HG02938 (cell line): ENCODE results near the gene BABAM2.
"Not testable (repeated sequence)": the region's sequence is repeated elsewhere in the genome, so short reads cannot be mapped to it uniquely, and the experiment has no call there.

Source experiments
- ATAC-seq: cut with Tn5 transposase; IDR thresholded peaks from one replicate; pipeline ENCODE4 v1.9.1; 2021; ENCODE audit warnings: mild to moderate bottlenecking, moderate library complexity; ENCODE audit not compliant: unreplicated experiment

Gene BABAM2

DNA sequence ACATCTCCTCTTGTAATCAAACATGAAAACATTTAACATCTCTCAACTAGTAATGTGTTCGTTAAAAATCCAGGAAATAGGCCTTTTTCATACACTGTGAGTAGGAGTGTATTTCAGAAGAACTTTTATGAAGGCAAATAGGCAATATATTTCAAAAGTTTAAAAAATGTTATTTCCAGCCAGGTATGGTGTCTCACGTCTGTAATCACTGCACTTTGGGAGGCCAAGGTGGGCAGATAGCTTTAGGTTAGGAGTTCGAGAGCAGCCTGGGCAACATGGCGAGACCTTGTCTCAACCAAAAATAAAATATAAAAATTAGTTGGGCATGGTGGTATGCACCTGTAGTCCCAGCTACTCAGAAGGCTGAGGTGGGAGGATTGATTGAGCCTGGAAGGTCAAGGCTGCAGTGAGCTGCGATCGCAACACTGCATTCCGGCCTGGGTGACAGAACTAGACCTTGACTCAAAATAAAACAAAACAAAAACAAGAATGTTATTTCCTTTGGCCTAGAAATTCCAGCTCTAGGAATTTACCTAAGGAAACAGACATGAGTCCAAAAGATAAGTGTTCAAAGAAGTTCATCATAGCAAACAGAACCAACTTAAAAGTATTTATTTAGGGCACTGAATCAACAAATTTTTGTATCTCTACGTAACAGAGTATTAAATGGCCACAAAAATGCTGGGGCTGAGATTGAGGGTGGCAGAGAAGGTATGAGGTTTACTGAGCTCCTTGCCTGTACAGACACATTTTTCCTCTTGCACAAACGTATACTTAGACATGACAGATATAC lies 15.2 kb upstream of the BABAM2 start:
- no peak for ATAC-seq

DNA sequence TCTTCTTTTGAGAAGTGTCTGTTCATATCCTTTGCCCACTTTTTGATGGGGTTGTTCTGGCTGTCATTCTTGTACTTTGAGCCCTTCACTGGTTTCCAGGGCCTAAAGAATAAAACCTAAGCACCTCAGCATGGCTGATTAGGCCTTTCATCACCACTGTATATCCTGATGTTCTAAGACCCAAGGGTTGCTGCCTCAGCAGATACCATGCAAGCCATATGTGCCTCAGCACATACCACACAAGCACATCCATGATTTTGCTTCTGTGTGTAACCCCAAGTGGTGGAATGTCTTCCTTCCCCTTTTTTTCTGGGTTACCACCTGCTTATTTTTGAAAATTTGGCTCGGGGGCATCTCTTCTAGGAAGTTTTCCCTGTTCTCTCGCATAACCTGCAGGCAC lies 11.7 kb upstream of the BABAM2 start:
- no peak for ATAC-seq

DNA sequence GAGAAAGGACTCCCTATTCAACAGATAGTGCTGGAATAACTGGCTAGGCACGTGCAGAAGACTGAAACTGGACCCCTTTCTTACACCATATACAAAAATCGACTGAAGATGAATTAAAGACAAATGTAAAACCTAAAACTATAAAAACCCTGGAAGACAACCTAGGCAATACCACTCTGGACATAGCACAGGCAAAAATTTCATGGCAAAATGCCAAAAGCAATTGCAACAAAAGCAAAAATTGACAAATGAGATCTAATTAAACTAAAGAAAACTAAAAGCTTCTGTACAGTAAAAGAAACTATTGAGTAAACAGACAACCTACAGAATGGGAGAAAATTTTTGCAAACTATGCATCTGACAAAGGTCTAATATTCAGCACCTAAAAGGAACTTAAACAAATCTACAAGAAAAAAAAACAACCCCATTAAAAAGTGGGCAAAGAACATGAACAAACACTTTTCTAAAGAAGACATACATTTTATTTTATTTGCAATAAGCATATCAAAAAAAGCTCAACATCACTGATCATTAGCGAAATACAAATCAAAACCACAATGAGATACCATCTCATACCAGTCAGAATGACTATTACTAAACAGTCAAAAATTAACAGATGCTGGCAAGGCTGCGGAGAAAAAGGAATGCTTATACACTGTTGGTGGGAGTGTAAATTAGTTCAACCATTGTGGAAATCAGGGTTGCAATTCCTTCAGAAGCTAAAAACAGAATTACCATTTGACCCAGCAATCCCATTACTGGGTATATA lies 8.5 kb upstream of the BABAM2 start:
- not testable (repeated sequence) for ATAC-seq

DNA sequence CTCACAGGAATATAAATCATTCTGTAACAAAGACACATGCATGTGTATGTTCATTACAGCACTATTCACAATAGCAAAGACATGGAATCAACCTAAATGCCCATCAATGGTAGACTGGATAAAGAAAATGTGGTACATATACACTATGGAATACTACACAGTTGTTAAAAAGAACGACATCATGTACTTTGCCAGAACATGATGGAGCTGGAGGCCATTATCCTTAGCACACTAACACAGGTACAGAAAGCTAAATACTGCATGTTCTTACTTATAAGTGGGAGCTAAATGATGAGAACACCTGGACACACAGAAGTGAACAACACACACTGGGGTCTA lies 8.0 kb upstream of the BABAM2 start:
- not testable (repeated sequence) for ATAC-seq

DNA sequence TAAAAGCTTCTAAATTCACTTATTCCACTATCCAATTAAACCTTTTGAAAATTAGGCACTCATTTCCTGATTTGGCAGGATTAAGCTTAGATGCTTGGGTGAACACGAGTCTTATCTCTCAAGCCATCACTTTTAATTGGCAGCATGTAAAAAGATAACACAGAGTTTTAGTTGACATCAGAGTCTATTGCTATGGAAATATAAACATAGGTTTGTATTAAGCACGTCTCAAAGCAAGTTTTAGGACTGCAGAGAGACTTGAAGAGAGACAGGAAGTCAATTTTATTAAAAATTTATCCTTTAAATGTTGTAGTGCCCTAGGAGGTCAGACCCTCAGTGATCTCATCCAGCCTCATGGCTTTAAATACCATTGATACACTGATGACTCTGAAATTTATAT lies 5.9 kb upstream of the BABAM2 start:
- no peak for ATAC-seq

DNA sequence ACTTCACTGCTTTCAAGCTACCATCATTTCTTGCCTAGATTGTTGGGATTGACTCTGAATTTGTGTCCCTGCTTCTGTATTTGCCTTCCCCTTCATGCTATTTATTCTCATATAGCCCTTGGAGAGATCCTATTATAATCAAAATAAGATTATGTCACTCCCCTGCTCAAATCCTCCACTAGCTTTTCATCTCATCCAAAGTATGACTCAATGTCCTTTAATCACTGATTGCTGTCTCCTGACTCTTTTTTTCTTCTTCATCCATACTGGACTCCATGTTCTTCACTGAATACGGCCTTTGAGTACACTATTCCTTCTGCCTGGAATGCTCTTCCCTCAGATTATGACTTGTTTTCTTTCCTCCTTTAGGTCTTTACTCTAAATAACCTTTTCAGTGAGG lies 5.3 kb upstream of the BABAM2 start:
- no peak for ATAC-seq

DNA sequence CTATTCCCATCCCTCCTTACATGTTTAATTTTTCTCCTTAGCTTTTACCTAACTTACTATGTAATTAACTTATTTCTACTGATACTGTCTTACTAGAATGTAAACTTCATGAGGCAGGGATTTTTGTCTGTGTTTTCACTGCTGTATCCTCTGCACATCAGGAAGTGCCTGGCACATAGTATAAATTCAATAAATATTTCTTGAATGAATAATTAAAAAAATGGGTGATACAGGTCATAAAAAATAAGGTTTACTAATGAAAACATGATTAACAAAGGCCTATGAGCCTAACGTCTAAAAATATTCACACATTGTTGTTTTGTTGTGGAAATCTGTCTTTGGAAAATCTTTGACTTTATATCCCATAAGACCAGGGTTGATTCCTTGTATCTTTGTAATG lies 4.9 kb upstream of the BABAM2 start:
- no peak for ATAC-seq

DNA sequence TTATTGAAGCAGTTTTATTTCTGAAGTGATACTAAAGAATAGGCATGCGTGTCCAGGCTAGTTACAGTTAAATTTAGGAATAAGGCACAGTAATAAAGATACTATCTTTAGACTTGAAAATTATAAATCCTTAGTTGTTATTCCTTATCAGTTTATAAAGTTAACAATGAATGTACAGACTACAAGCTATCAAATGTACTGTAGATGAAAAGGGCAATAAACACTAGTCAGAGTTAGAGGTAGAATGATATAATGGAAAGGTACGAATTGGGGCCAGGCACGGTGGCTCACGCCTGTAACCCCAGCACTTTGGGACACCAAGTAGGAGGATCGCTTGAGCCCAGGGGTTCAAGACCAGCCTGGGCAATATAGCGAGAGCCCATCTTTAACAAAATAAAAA lies 4.2 kb upstream of the BABAM2 start:
- ATAC-seq, result no peak

DNA sequence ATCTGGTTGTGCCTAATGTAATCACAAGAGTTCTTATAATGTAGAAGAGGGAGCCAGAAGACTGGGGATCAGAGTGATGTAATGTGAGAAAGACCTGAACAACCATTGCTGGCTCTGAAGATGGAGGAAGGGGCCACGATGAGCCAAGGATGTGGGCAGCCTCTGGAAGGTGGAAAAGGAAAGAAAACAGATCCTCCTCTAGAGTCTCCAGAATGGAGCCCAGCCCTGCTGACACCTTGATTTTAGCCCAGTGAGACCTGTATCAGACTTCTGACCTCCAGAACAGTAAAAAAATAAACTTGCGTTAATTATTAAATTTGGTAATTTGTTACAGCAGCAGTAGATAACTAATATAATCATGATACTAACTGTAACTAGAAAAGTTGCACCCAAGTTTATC lies 3.4 kb upstream of the BABAM2 start:
- ATAC-seq, result no peak

DNA sequence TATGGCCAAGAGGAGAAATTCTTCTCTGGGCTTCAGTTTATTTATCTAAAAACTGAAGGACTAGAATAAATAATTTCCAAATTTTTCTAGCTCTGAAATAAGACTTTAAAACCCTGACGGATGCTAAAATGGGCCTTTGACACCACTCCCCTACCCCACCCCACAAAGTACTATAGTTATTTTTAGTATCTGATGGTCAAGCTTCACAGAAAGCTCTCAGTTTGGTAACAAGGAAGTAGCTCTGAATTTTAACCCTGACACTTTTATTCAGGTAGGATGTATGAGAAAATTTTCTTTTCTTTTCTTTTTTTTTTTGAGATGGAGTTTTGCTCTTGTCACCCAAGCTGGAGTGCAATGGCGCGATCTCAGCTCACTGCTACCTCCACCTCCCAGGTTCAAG lies 2.7 kb upstream of the BABAM2 start:
- no peak for ATAC-seq

DNA sequence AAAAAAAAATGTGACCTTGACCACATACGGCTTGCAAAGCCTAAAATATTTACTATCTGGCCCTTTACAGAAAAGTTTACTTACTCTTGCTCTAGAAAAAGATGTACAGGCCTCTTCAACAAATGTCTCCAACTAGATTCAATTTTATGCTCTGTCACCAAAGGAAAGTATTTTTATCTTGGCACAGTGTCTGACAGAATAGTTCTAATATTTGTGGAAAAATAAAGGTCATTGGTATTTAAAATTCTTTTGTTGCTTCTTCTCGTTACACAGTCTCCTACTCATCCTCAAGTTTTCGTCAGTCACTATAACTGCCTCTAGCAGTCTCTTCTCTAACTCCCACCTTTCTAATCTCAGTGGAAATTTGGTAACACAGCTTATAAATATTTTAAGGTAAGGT lies 1.7 kb upstream of the BABAM2 start:
- ATAC-seq, result no peak

DNA sequence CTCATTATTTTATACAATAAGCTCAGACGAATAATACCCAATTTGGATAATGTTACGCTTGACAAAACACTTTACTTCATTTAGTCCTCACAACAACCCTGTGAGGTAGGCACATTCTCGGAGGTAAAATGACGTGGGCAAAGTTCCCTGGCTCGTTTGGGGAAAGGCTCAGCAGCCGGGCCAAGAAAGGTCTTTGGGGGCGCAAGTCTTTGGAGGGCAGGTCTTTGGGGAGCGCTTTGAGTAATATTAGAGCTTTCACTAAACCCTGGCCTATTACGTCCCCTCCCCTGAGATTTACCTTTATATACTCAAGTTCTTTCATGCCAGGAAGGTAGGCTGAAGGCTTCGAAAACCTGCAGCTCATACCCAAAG lies 769 bp upstream of the BABAM2 start:
- no peak for ATAC-seq

DNA sequence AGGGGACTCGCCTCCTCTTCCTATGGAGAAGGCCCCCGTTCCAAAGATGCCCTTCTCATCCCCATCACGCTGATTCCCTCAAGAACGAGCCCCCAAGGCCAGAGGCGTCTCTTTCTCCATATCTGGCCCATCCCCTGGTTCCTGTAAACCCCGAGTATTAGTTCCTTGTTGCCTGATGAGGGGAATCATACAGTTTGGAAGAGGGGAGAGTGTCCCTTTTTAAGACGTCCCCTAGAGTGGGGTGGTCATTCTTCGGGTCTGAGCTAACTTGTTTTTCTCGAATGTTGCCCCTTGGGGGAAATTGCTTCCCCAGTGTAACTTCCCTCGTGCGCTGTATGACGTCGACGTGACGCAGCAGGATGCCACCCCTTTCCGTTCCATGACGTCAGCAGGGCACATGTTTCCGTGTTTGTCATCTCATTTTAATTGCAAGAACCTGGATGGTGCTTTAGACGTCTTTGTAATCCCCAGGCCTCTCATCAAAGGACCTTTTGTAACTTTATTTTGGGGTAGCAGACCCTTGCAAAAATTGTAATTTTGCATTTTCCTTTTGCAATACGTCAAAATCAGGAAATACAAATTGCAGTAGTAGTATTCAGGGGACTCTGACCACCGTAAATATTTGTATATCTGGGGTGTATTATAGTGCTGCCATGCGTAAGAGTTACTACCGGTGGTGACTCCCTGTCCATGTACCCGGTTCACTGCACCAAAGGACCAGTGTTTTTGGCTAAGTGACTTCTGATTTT lies 569 bp downstream of the BABAM2 start:
- peak; percentile 29 for ATAC-seq

DNA sequence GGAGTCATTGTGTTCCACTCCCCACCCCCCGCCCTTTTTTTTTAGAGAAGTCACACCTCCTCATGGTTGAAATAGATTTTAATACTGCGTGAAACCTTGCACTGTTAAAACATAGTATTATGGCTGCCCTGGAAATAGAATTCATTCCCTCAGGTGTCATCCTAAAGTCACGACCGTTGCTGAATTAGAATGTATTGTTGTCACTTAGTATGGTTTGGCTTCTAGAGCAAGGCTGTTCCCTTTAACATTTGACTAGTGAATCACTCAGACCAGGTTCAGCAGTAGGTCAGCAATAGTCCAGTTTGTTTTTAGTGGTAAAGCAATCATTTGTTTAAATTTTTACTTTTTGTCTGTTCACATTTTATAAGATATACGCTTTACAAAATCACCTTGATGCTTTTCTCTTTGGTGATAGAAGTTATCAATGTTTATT lies 1.2 kb downstream of the BABAM2 start:
- no peak for ATAC-seq

DNA sequence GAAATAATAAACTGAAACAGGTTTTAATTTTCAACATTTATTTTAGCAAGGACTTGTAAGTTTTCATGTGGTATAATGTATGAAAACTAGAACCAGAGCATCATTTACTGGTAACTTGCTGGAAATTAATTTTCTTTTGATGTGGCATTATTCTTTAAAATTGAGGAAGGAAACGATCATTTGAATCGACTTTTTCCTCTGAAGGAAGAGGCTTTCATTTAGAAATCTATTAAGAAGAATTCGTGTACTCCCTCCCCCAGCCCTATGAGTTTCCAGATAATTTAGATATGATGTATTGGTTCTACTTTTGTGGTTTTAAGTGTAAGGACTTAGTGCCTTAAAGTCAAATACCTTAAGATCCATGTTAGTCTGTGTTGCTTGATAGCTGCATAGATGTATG lies 2.5 kb downstream of the BABAM2 start:
- no peak for ATAC-seq

DNA sequence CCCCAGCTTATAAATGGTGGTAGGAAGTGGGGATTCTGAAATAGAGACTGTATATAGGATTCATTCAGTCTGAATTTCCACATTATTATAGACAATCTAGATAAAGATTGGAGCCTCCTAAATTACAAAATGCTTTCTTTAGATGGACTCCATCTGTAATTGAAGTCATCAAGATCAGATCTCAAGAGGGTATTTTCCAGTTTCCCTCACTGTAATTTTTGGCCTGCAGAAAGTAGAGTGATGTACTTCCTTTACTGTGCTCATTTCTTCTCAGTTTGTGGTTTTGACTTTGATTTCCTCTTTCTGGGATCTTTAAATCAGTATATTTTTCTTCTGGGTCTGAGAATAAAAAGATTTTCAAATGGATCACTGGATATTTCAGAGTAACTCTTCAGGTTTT lies 7.2 kb downstream of the BABAM2 start:
- no peak for ATAC-seq

DNA sequence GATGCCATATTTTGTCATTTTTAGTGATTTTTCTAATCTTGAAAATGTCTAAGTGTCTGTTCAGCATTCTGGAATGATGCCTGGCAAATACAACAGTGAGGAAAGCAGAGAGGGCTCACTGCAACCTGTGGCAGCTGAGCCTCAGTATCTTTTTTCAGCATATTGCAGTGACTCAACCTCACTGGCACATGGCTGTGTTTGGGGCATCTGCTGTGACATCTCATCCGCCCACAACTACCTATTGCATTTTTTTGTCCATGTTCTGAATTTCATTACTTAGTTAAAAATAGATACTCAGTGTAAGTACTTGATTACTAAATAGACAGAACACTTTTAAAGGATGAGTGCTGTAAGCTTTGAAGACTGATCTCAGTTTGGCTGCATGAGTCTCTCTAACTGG lies 10.7 kb downstream of the BABAM2 start:
- no peak for ATAC-seq

DNA sequence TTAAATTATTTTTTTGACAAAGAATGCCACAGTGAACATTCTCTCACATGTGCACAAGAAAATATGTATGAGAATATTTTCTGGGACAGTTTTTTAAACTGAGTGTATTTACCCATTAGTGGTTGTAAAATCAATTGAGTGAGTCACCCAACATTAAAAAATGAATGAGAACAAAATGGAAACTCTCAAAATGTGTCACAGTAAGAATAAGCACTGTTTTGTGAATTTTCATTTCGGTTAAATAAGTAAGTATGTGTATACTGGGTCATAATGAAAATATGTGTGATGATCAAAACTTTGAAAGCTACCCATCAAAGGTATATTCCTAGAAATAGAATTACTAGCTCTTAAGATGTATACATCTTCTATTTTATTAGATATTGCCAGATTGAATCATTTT lies 11.6 kb downstream of the BABAM2 start:
- no peak for ATAC-seq

DNA sequence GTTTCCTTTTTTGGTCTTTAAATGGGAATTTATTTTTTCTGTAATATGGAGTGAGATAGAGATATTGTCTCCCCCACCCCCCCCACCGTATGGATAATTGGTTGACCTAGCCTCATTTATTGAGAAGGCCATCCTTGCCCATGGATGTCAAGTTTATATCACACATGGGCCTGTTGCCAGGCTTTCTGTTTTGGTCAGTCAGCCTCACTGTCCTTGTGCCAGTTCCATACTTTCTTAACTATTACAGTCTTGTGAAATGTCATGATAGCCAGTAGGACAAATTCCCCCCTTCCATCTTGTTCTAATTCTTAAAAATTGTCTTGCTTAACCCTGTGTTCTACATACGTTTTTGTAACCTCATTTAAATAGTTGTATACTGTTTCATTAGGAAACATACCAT lies 12.5 kb downstream of the BABAM2 start:
- ATAC-seq, result no peak

DNA sequence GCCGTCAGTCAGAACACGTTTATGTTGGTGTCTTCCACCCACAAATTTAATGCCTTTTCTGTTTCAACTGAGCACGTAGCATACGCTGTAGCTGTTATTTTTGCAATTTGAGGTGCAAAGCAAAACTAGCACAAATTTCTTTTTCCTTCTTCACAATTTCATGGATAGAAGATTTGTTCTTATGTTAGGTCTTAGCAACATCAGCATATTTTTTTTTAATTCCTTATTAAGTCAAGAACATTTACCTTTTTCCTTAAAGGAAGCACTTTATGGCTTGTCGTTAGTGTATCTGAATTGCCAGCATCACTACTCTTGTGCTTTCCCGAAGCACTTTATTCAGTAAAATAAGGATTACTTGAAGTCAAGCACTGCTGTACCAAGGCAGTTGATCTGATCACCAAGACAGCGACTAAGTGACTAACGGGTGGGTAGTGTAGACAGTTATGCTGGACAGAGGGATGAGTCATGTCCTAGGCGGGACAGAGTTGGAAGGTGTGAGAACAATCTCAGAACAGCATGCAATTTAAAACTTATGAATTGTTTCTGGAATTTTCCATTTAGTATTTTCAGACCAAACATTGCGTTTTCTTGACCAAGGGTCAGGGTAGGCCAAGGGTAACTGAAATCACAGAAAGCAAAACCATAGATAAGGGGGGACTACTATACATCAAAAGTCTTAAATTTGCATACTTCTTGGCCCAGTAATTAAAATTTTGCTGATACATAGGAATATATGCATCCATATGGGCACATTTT lies 13.3 kb downstream of the BABAM2 start:
- ATAC-seq, result no peak

DNA sequence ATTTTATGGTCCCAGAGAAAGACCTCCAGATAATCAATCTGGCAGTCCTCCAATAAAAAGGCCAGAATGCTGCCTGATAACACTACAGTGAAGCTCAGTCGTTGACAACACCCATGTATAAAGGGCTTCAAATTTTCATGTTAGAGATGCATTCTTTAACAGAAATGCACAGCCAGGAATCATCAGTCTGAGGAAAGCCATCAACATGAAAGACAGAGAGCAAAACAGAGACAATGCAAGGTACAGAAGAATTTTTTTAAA lies 13.8 kb downstream of the BABAM2 start:
- no peak for ATAC-seq

DNA sequence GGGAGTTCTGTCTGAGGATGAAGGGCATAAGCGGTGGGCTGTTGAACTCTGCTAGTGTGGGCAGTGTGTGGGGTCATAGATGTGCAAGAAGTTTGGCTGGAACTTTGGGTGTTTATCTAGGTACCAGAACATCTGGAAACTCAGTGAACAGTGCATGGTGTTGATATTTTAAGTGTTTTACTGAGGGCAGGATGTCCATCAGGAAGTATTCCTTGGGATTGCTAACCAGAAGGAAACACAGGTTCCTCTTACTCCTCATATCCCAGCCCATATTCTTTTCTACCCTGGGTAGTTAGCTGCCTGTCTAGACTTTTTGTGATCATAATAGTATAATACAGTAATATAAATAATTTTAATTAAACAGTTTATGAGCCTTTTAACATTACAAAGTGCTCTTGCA lies 15.5 kb downstream of the BABAM2 start:
- no peak for ATAC-seq
